Endothelial cell of umbilical vein (primary cell): ENCODE measurements around the gene MOXD1. TPM values are rescaled to one million over a fixed set of nuclear protein-coding genes. Genes with fewer than 3 reads are reported as not detected.

Experiments
- BruUV-seq: library from RNA; stranded (reverse); fragments of 400-500 nt; replicated peaks from 2 replicates; lab custom pipeline; 2021; lab: Mats Ljungman, UMichigan
- CTCF ChIA-PET: fragments of 300-600, 350-600 bp; sonication (Branson Sonifier 250); formaldehyde crosslinking; loops from one replicate; lab custom pipeline; 2021; ENCODE audit warnings: antibody characterized with exemption, inconsistent platforms; lab: Charles Lee
- POLR2A ChIA-PET: fragments of 300-600, 350-600 bp; sonication (Branson Sonifier 250); formaldehyde crosslinking; loops from one replicate; lab custom pipeline; 2021; ENCODE audit warnings: antibody characterized with exemption, inconsistent platforms; lab: Charles Lee
- DNase-seq: peaks from one replicate; pipeline ENCODE4 v3.0.0-alpha.2; 2011; ENCODE audit warnings: low read depth, low spot score
- FAIRE-seq: peaks from 2 replicates; lab custom pipeline; 2011; peaks lifted over from hg19 to GRCh38; lab: Jason Lieb, UNC
- H2AFZ ChIP-seq: 2 replicates; pipeline ENCODE4 v1.6.0; 2012; ENCODE audit warnings: low read depth, low read length, control low read depth, inconsistent platforms
- H3K27ac ChIP-seq: 2 replicates; pipeline ENCODE4 v1.5.1; 2011; ENCODE audit warnings: low read depth, mild to moderate bottlenecking, control low read depth, low read length, moderate library complexity; ENCODE audit not compliant: insufficient read depth
- H3K27me3 ChIP-seq, 2 experiments: 2 replicates each; pipeline versions ENCODE4 v1.6.0 to v1.6.1; 2011; ENCODE audit warnings: low read length in 2 of 2, mixed read lengths in 1 of 2; ENCODE audit not compliant: control insufficient read depth in 2 of 2, insufficient read depth in 2 of 2
- H3K36me3 ChIP-seq, 2 experiments: 2 replicates in 1 of 2; 3 replicates in 1 of 2; pipeline ENCODE4 v1.5.1; 2011; ENCODE audit warnings: low read length in 2 of 2, mild to moderate bottlenecking in 1 of 2, moderate library complexity in 1 of 2; ENCODE audit not compliant: control insufficient read depth in 2 of 2, insufficient read depth in 2 of 2; ENCODE audit errors: extremely low read depth in 1 of 2
- H3K4me1 ChIP-seq: 3 replicates; pipeline ENCODE4 v1.5.1; 2011; ENCODE audit warnings: mild to moderate bottlenecking, low read length; ENCODE audit not compliant: control insufficient read depth, insufficient read depth; ENCODE audit errors: extremely low read depth
- H3K4me2 ChIP-seq: 2 replicates; pipeline ENCODE4 v1.6.1; 2011; ENCODE audit warnings: low read length, control low read depth, mixed read lengths; ENCODE audit not compliant: insufficient read depth
- H3K4me3 ChIP-seq, 3 experiments: fragments of 200-600 bp in 1 of 3; sonication (generic), shearing (Covaris generic) in 1 of 3; replicated peaks in 1 of 3; 2 replicates each; pipeline ENCODE4 v1.5.1; 2011 to 2016; ENCODE audit warnings: control low read depth in 3 of 3, low read length in 3 of 3, mild to moderate bottlenecking in 2 of 3, inconsistent platforms in 1 of 3, low read depth in 1 of 3, moderate library complexity in 1 of 3; ENCODE audit not compliant: insufficient read depth in 1 of 3
- H3K79me2 ChIP-seq: 2 replicates; pipeline ENCODE4 v1.6.0; 2012; ENCODE audit warnings: low read length, inconsistent platforms; ENCODE audit not compliant: control insufficient read depth, insufficient read depth
- H3K9ac ChIP-seq: replicated peaks from 2 replicates; pipeline ENCODE3; 2011; ENCODE audit warnings: low read length, control low read depth; ENCODE audit not compliant: insufficient read depth; ENCODE audit errors: extremely low read depth
- H3K9me1 ChIP-seq: replicated peaks from 3 replicates; pipeline ENCODE4 v1.6.0; 2011; ENCODE audit warnings: mild to moderate bottlenecking, low read length; ENCODE audit not compliant: control insufficient read depth, insufficient read depth; ENCODE audit errors: extremely low read depth
- H3K9me3 ChIP-seq: replicated peaks from 2 replicates; pipeline ENCODE4 v1.5.1; 2012; ENCODE audit warnings: low read length, inconsistent platforms; ENCODE audit not compliant: control insufficient read depth, insufficient read depth
- H4K20me1 ChIP-seq: replicated peaks from 2 replicates; pipeline ENCODE3; 2011; ENCODE audit warnings: mild to moderate bottlenecking, low read length; ENCODE audit not compliant: control insufficient read depth, insufficient read depth; ENCODE audit errors: extremely low read depth
- CTCF ChIP-seq, 2 donors: IDR thresholded peaks; 1 replicate in 1 of 2; 2 replicates in 1 of 2; pipeline ENCODE4 v1.5.1; 2011; ENCODE audit warnings: low read length in 2 of 2, mild to moderate bottlenecking in 2 of 2, moderate library complexity in 2 of 2, control low read depth in 1 of 2, inconsistent platforms in 1 of 2, low read depth in 1 of 2; ENCODE audit not compliant: insufficient read depth in 1 of 2; ENCODE audit errors: extremely low read depth in 1 of 2
- EZH2 ChIP-seq: IDR thresholded peaks from 2 replicates; pipeline ENCODE4 v1.6.1; 2012; ENCODE audit warnings: borderline replicate concordance, low read depth, mild to moderate bottlenecking, moderate library complexity, low read length, inconsistent platforms; ENCODE audit not compliant: severe bottlenecking
- FOS ChIP-seq: IDR thresholded peaks from 2 replicates; pipeline ENCODE4 v1.6.1; 2011; ENCODE audit warnings: mild to moderate bottlenecking, low read length, moderate library complexity, borderline replicate concordance; ENCODE audit not compliant: insufficient read depth
- GATA2 ChIP-seq: IDR thresholded peaks from 2 replicates; pipeline ENCODE4 v1.7.0; 2011; ENCODE audit warnings: low read depth, mild to moderate bottlenecking, moderate library complexity, mixed read lengths, low read length; ENCODE audit not compliant: insufficient read length, insufficient read depth
- JUN ChIP-seq: IDR thresholded peaks from 2 replicates; pipeline ENCODE4 v1.6.1; 2011; ENCODE audit warnings: borderline replicate concordance, low read depth; ENCODE audit not compliant: insufficient read length, insufficient read depth
- MAX ChIP-seq: IDR thresholded peaks from 2 replicates; pipeline ENCODE4 v1.6.1; 2011; ENCODE audit not compliant: insufficient read depth, insufficient read length
- MYC ChIP-seq: IDR thresholded peaks from one replicate; pipeline ENCODE4 v1.6.1; 2011; ENCODE audit warnings: mild to moderate bottlenecking, low read depth, low read length
- POLR2A ChIP-seq: IDR thresholded peaks from 2 replicates; pipeline ENCODE4 v1.6.1; 2012; ENCODE audit warnings: low read depth, mild to moderate bottlenecking, control low read depth, low read length
- POLR2AphosphoS5 ChIP-seq: IDR thresholded peaks from 2 replicates; pipeline ENCODE4 v1.6.1; 2012; ENCODE audit warnings: low read depth, mild to moderate bottlenecking, control low read depth, low read length, moderate library complexity; ENCODE audit not compliant: insufficient read depth
- dilution Hi-C: fragments of 300-500 bp; cut with MboI; formaldehyde crosslinking; loops from one replicate; pipeline ENCODE4 v1.15.0; 2019; ENCODE audit warnings: low sequenced_read_pairs; ENCODE audit not compliant: extremely low pct_ligation_motif_present
- intact Hi-C: fragments of 100-400 bp; cut with micrococcal nuclease; formaldehyde crosslinking; loops from one replicate; pipeline ENCODE4 v1.10.0; 2022
- polyA plus RNA-seq, 4 experiments: library from polyadenylated mRNA; depleted of rRNA in 3 of 4; stranded (reverse) in 3 of 4; unstranded in 1 of 4; fragments of >200 nt; gene quantifications; 2 replicates each; pipeline versions ENCODE4 v1.2.1 to v1.2.3, GENCODE V29; 2011 to 2012; ENCODE audit warnings: missing spikeins in 1 of 4
- total RNA-seq: library from RNA; stranded (reverse); gene quantifications from 2 replicates; pipeline ENCODE4 v1.2.3, GENCODE V29; 2021

Gene MOXD1
- total and polyA plus RNA-seq, 2 donors (not counting 3 experiments of a cell fraction or from before 2014, with no cell fraction given), result 0.01 TPM; not detected in 1

- dilution Hi-C loops, result no loop called here
- H4K20me1 ChIP-seq, result no peaks in the 10 kb centered on the region
- H3K79me2 ChIP-seq, result no peaks in the 10 kb centered on the region
- no peaks in the 10 kb centered on the region for H3K4me1 ChIP-seq
- intact Hi-C loops, result loop anchor here (1.0 kb wide), 2 partner anchors 92 to 113 kb away; no protein-coding TSS in a partner anchor
- FAIRE-seq (no peak), DNase-seq (peak; percentile 15)
- BruUV-seq, result no TSS peak
- TF ChIP-seq MYC, result no peak
- no peak for TF ChIP-seq EZH2
- TF ChIP-seq MAX, result no peak
- TF ChIP-seq GATA2, result no peak
- ChIA-PET CTCF (interaction anchor here (0.7 to 3.6 kb wide), 9 partner anchors 11 to 468 kb away, joined by 3 to 34 read pairs (median 7); no protein-coding TSS in a partner anchor), POLR2A (no interaction called here)
- H2AFZ ChIP-seq, result no peak overlapping the region
- no peak overlapping the region for H3K9ac ChIP-seq
- peaks cover 5 to 25% of the 10 kb centered on the region in 2 experiments for H3K27me3 ChIP-seq
- no peak overlapping the region for H3K4me3 ChIP-seq
- H3K9me1 ChIP-seq, result no peaks in the 10 kb centered on the region
- H3K9me3 ChIP-seq, result no peaks in the 10 kb centered on the region
- H3K27ac ChIP-seq, result no peak overlapping the region
- no peaks in the 10 kb centered on the region for H3K36me3 ChIP-seq
- H3K4me2 ChIP-seq, result no peak overlapping the region
These were observed 8.5 kb downstream of the MOXD1 start for GRCh38 chr6:132392792-132393191.

- BruUV-seq, result no TSS peak
- POLR2A ChIA-PET, result no interaction called here
- intact Hi-C loops (no loop called here), dilution Hi-C loops (no loop called here)
- Histone ChIP-seq H3K9me3 (no peaks in the 10 kb centered on the region), H2AFZ (no peak overlapping the region), H3K4me1 (no peaks in the 10 kb centered on the region), H3K27ac (no peak overlapping the region), H3K9ac (no peak overlapping the region), H4K20me1 (no peaks in the 10 kb centered on the region), H3K9me1 (no peaks in the 10 kb centered on the region), H3K4me2 (no peak overlapping the region), H3K4me3 (no peak overlapping the region), H3K27me3 (peaks cover 5 to 25% of the 10 kb centered on the region in 2 experiments), H3K36me3 (no peaks in the 10 kb centered on the region), H3K79me2 (no peaks in the 10 kb centered on the region)
- no peak for FAIRE-seq
- CTCF ChIA-PET, result interaction anchor here (1.0 to 3.6 kb wide), 7 partner anchors 10 to 467 kb away, joined by 4 to 34 read pairs (median 7); no protein-coding TSS in a partner anchor
- no peak for TF ChIP-seq POLR2AphosphoS5
- no peak for TF ChIP-seq MYC
- TF ChIP-seq EZH2, result no peak
- TF ChIP-seq JUN, result no peak
- no peak for TF ChIP-seq FOS
- TF ChIP-seq MAX, result no peak
- TF ChIP-seq POLR2A, result no peak
- no peak for TF ChIP-seq CTCF (IDR thresholded peaks at IDR 0.05; ENCODE audit: extremely low read depth in 1 of 2, insufficient read depth in 1 of 2, low read depth in 1 of 2, low read length in 2 of 2)
- TF ChIP-seq GATA2, result no peak
- DNase-seq, result no peak
These were observed 9.0 kb downstream of the MOXD1 start for GRCh38 chr6:132392270-132392646.
